ENCODE measurements around the gene COA1. TPM values are rescaled to one million over a fixed set of nuclear protein-coding genes. Genes with fewer than 3 reads are reported as not detected.
"Not testable (repeated sequence)": the region's sequence is repeated elsewhere in the genome, so short reads cannot be mapped to it uniquely, and the experiment has no call there.

COA1 gene
- total RNA-seq: 67.1 and 69.1 TPM in 2 replicates

DNA sequence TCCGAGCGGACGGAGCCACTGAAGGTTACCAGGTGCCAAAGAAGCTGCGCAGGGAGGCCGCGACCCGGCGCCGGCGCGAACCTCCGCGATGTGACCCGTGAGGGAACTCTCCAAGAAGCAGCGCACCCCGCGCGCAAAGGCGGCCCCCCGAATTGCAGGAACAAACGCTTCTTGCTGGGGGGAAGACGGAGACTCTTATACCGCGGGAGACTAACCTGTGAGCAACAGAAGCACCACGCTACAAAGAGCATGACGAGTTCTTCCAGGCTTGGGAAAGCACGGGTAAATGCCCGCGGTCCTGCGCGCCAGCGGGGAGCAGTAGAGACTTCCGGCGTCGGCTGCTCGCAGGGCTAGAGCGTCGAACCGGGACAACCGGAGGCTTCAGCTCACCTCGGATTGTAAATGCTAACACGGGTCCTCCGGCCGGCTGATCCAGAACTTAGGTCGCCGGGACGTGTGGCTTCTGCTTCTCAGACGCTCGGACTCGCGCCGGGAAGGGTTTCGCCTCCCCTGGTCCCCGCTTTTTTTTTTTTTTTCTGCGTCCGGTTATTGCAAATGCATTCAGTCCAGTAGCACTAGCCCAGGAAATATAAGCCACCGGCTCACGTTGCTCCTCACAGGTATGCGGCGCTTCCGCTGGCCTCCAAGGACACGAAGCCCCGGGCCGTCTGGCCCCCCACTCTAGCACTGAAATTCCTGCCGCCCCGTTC lies at the start of gene COA1:
COA1 (minus strand) TSS at position 310 of the 710 bp plus-strand sequence. CDS start 80,909 bp downstream, outside the sequence.
- peak within 1 kb of the TSS; percentile 86 for H3K4me3 Mint-ChIP-seq (ENCODE audit: low read depth)

DNA sequence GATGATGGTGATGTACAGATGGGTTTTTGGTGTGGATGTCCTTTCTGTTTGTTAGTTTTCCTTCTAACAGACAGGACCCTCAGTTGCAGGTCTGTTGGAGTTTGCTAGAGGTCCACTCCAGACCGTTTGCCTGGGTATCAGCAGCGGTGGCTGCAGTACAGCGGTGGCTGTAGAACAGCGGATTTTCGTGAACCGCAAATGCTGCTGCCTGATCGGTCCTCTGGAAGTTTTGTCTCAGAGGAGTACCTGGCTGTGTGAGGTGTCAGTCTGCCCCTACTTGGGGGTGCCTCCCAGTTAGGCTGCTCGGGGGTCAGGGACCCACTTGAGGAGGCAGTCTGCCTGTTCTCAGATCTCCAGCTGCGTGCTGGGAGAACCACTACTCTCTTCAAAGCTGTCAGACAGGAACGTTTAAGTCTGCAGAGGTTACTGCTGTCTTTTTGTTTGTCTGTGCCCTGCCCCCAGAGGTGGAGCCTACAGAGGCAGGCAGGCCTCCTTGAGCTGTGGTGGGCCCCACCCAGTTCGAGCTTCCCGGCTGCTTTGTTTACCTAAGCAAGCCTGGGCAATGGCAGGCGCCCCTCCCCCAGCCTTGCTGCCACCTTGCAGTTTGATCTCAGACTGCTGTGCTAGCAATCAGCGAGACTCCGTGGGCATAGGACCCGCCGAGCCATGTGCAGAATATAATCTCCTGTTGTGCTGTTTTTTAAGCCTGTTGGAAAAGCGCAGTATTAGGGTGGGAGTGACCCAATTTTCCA lies 49.1 kb upstream of the COA1 start:
- not testable (repeated sequence) for DNase-seq (ENCODE audit: low spot score)

More for the DNA sequence above, at the start of gene COA1:
- no peaks in the 10 kb centered on the region for H3K27me3 Mint-ChIP-seq (ENCODE audit: low read depth)
- H3K27ac Mint-ChIP-seq: peak within 1 kb of the TSS; percentile 84
- peak; percentile 73 for DNase-seq (ENCODE audit: low spot score)
- H3K4me1 Mint-ChIP-seq (ENCODE audit: low read depth): peaks cover 25% of the 10 kb centered on the region
- H3K36me3 Mint-ChIP-seq (ENCODE audit: low read depth): peaks cover 15% of the 10 kb centered on the region
- H3K9me3 Mint-ChIP-seq: no peaks in the 10 kb centered on the region
- intact Hi-C loops (cut with micrococcal nuclease): loop anchor here (2.0 to 10.0 kb wide), 5 partner anchors 29 to 275 kb away; partner anchors contain the start of genes BLVRA and STK17A

GRCh38 chr7:43775255-43775654 lies 45.9 kb upstream of the COA1 start:
- H3K27ac Mint-ChIP-seq; H3K4me3 Mint-ChIP-seq (ENCODE audit: low read depth); H3K4me1 Mint-ChIP-seq (ENCODE audit: low read depth); DNase-seq (ENCODE audit: low spot score); H3K9me3 Mint-ChIP-seq; H3K27me3 Mint-ChIP-seq (ENCODE audit: low read depth); intact Hi-C loops (cut with micrococcal nuclease): not testable (repeated sequence)
- peaks cover 17% of the 10 kb centered on the region for H3K36me3 Mint-ChIP-seq (ENCODE audit: low read depth)

More for the DNA sequence above, 49.1 kb upstream of the COA1 start:
- H3K27ac Mint-ChIP-seq; H3K9me3 Mint-ChIP-seq; intact Hi-C loops (cut with micrococcal nuclease); H3K4me1 Mint-ChIP-seq (ENCODE audit: low read depth); H3K4me3 Mint-ChIP-seq (ENCODE audit: low read depth); H3K27me3 Mint-ChIP-seq (ENCODE audit: low read depth): not testable (repeated sequence)
- peaks cover 14% of the 10 kb centered on the region for H3K36me3 Mint-ChIP-seq (ENCODE audit: low read depth)

DNA sequence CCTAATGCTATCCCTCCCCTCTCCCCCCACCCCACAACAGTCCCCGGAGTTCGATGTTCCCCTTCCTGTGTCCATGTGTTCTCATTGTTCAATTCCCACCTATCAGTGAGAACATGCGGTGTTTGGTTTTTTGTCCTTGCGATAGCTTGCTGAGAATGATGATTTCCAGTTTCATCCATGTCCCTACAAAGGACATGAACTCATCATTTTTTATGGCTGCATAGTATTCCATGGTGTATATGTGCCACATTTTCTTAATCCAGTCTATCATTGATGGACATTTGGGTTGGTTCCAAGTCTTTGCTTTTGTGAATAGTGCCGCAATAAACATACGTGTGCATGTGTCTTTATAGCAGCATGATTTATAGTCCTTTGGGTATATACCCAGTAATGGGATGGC lies 43.9 kb upstream of the COA1 start:
- DNase-seq (ENCODE audit: low spot score); H3K9me3 Mint-ChIP-seq; H3K27ac Mint-ChIP-seq; H3K27me3 Mint-ChIP-seq (ENCODE audit: low read depth); intact Hi-C loops (cut with micrococcal nuclease); H3K4me1 Mint-ChIP-seq (ENCODE audit: low read depth); H3K4me3 Mint-ChIP-seq (ENCODE audit: low read depth): not testable (repeated sequence)
- H3K36me3 Mint-ChIP-seq (ENCODE audit: low read depth): peaks cover 13% of the 10 kb centered on the region

GRCh38 chr7:43771573-43771972 lies 42.2 kb upstream of the COA1 start:
- no peak overlapping the region for H3K27ac Mint-ChIP-seq
- no peak overlapping the region for H3K4me3 Mint-ChIP-seq (ENCODE audit: low read depth)
- no peak for DNase-seq (ENCODE audit: low spot score)
- peaks cover 5% of the 10 kb centered on the region for H3K4me1 Mint-ChIP-seq (ENCODE audit: low read depth)
- H3K36me3 Mint-ChIP-seq (ENCODE audit: low read depth): peaks cover 11% of the 10 kb centered on the region
- no peaks in the 10 kb centered on the region for H3K9me3 Mint-ChIP-seq
- H3K27me3 Mint-ChIP-seq (ENCODE audit: low read depth): no peaks in the 10 kb centered on the region
- intact Hi-C loops (cut with micrococcal nuclease): no loop called here

- peaks cover 5% of the 10 kb centered on the region for H3K4me1 Mint-ChIP-seq (ENCODE audit: low read depth)
- no peaks in the 10 kb centered on the region for H3K27me3 Mint-ChIP-seq (ENCODE audit: low read depth)
- peaks cover 11% of the 10 kb centered on the region for H3K36me3 Mint-ChIP-seq (ENCODE audit: low read depth)
- H3K27ac Mint-ChIP-seq: no peak overlapping the region
- no peak overlapping the region for H3K4me3 Mint-ChIP-seq (ENCODE audit: low read depth)
- DNase-seq (ENCODE audit: low spot score): no peak
- no peaks in the 10 kb centered on the region for H3K9me3 Mint-ChIP-seq
- intact Hi-C loops (cut with micrococcal nuclease): no loop called here
These were observed 41.8 kb upstream of the COA1 start for GRCh38 chr7:43771128-43771527.

DNA sequence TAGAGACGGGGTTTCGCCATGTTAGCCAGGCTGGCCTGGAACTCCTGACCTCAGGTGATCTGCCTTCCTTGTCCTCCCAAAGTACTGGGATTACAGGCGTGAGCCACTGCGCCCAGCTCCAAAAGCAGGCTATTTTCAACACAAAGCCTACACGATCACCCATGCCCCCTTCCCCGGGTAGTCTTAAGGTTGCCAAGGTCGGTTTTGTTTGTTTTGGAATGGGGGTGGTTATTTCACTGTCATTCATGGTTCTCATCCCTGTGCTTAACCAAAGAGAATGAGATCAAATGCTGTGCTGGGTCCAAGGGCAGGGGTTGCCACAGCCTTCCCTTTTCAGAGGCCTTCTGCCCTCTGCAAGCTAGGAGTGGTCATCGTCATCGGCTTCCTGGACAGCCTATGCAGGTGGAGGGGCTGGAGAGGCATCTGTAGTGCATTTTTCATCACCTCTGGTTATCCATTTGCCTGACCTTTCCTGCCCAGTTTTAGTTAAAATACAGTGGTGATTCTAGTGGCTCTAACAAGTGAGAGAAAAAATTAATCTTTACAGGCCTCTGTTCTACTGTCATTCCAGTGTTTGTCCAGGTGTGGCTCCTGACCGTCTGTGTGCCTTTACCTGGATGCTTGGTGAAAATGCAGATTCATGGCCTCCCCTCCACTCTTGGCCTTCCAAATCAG lies 40.6 kb upstream of the COA1 start:
- peaks cover 11% of the 10 kb centered on the region for H3K36me3 Mint-ChIP-seq (ENCODE audit: low read depth)
- intact Hi-C loops (cut with micrococcal nuclease): no loop called here
- no peaks in the 10 kb centered on the region for H3K9me3 Mint-ChIP-seq
- no peak for DNase-seq (ENCODE audit: low spot score)
- H3K27me3 Mint-ChIP-seq (ENCODE audit: low read depth): no peaks in the 10 kb centered on the region
- peaks cover 5% of the 10 kb centered on the region for H3K4me1 Mint-ChIP-seq (ENCODE audit: low read depth)
- H3K4me3 Mint-ChIP-seq (ENCODE audit: low read depth): no peak overlapping the region
- no peak overlapping the region for H3K27ac Mint-ChIP-seq

- Mint-ChIP-seq H3K27me3 (ENCODE audit: low read depth) (no peaks in the 10 kb centered on the region), H3K4me3 (ENCODE audit: low read depth) (no peak overlapping the region), H3K36me3 (ENCODE audit: low read depth) (peaks cover 11% of the 10 kb centered on the region), H3K9me3 (no peaks in the 10 kb centered on the region), H3K4me1 (ENCODE audit: low read depth) (peaks cover 10% of the 10 kb centered on the region), H3K27ac (no peak overlapping the region)
- no peak for DNase-seq (ENCODE audit: low spot score)
- intact Hi-C loops (cut with micrococcal nuclease): no loop called here
These were observed 40.0 kb upstream of the COA1 start for GRCh38 chr7:43769281-43769680.

DNA sequence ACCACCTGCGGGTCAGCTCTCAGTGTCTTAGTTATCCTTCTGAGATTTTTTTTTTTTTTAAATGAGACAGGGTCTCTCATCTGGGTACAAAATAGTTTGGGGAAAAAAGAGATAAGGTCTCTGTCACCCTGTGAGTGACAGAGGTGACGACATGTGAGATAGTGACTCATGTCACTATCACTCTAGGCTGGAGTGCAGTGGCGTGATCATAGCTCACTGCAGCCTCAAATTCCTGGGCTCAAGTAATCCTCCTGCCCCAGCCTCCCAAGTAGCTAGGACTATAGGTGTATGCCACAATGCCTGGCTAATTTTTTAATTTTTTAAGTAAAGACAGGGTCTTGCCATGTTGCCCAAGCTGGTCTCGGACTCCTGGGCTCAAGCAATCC lies 39.6 kb upstream of the COA1 start:
- Mint-ChIP-seq H3K4me1 (ENCODE audit: low read depth) (peaks cover 14% of the 10 kb centered on the region), H3K27ac (no peak overlapping the region), H3K36me3 (ENCODE audit: low read depth) (peaks cover 11% of the 10 kb centered on the region), H3K27me3 (ENCODE audit: low read depth) (no peaks in the 10 kb centered on the region), H3K4me3 (ENCODE audit: low read depth) (no peak overlapping the region), H3K9me3 (no peaks in the 10 kb centered on the region)
- intact Hi-C loops (cut with micrococcal nuclease): no loop called here
- DNase-seq (ENCODE audit: low spot score): no peak

GRCh38 chr7:43768201-43768886 lies 39.0 kb upstream of the COA1 start:
- Mint-ChIP-seq H3K9me3 (no peaks in the 10 kb centered on the region), H3K36me3 (ENCODE audit: low read depth) (peaks cover 8% of the 10 kb centered on the region), H3K4me3 (ENCODE audit: low read depth) (no peak overlapping the region), H3K27ac (no peak overlapping the region), H3K4me1 (ENCODE audit: low read depth) (peaks cover 15% of the 10 kb centered on the region), H3K27me3 (ENCODE audit: low read depth) (no peaks in the 10 kb centered on the region)
- intact Hi-C loops (cut with micrococcal nuclease): no loop called here
- DNase-seq (ENCODE audit: low spot score): no peak

GRCh38 chr7:43767311-43767710 lies 38.0 kb upstream of the COA1 start:
- Mint-ChIP-seq H3K4me3 (ENCODE audit: low read depth) (no peak overlapping the region), H3K27me3 (ENCODE audit: low read depth) (no peaks in the 10 kb centered on the region), H3K36me3 (ENCODE audit: low read depth) (peaks cover 8% of the 10 kb centered on the region), H3K9me3 (no peaks in the 10 kb centered on the region), H3K4me1 (ENCODE audit: low read depth) (peaks cover 17% of the 10 kb centered on the region), H3K27ac (no peak overlapping the region)
- intact Hi-C loops (cut with micrococcal nuclease): no loop called here
- no peak for DNase-seq (ENCODE audit: low spot score)

GRCh38 chr7:43766564-43766963 lies 37.2 kb upstream of the COA1 start:
- Mint-ChIP-seq H3K4me3 (ENCODE audit: low read depth) (no peak overlapping the region), H3K9me3 (no peaks in the 10 kb centered on the region), H3K27ac (no peak overlapping the region), H3K36me3 (ENCODE audit: low read depth) (peaks cover 4% of the 10 kb centered on the region), H3K27me3 (ENCODE audit: low read depth) (no peaks in the 10 kb centered on the region), H3K4me1 (ENCODE audit: low read depth) (peaks cover 21% of the 10 kb centered on the region)
- intact Hi-C loops (cut with micrococcal nuclease): no loop called here
- DNase-seq (ENCODE audit: low spot score): no peak

All from activated T-helper 2 cell treated with anti-CD3 and anti-CD28 coated beads, Interferon-gamma antibody, Interleukin-2, Interleukin-4, amounts not matched to agents 10 μg/mL and 5 μg/mL and 100 μg/mL, durations not matched to agents 14 hours and 24 hours and 36 hours (primary cell).